Measurements from ENCODE around the gene IDUA.

DNA sequence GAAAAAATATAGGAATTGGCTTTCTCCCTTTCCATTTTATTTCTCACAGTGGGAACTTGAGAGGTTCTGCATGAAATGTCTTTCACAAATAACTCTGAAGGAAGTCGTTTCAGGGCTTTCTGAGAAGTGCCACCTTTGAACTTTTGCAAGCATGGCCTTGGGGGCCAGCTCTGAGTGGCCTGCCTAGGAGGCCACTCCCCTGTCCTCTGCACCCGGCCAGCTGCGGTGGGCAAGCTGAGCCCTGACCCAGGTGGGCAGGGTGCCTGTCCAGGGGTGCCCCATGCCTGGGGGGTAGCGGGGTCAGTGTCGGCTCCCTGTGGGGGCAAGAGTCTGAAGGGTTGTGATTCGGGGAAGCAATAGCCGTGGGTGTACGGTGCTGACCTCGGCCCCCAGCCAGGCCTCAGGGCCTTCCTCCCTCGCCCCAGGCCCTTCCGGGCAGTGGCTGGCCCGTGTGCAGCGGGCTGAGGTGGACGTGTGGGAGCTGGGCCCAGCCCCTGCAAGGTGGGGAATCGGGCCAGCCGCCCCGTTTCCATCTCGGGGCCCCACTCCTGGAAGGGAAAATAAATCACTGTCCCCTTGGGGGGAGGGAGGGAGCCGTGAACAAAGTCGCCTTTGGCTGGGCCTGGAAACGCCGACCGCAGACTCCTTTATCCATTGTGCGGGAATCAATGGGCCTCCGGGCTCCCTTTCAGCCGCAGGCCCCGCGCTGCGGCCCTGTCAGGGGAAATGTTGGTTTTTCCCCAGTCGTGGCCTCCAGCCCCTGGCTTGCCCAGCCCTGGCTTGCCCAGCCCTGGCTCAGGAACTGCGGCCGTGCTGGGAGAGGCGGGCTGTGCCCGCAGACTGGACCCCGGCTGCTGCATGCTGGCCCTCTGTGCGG lies 27.7 kb downstream of the IDUA start:
- TF ChIP-seq, protein P1, sequence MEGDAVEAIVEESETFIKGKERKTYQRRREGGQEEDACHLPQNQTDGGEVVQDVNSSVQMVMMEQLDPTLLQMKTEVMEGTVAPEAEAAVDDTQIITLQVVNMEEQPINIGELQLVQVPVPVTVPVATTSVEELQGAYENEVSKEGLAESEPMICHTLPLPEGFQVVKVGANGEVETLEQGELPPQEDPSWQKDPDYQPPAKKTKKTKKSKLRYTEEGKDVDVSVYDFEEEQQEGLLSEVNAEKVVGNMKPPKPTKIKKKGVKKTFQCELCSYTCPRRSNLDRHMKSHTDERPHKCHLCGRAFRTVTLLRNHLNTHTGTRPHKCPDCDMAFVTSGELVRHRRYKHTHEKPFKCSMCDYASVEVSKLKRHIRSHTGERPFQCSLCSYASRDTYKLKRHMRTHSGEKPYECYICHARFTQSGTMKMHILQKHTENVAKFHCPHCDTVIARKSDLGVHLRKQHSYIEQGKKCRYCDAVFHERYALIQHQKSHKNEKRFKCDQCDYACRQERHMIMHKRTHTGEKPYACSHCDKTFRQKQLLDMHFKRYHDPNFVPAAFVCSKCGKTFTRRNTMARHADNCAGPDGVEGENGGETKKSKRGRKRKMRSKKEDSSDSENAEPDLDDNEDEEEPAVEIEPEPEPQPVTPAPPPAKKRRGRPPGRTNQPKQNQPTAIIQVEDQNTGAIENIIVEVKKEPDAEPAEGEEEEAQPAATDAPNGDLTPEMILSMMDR (IDR thresholded peaks at IDR 0.05) = no peak
- TF ChIP-seq POLR2AphosphoS5 (IDR thresholded peaks at IDR 0.05) (no peak), POLR2A (IDR thresholded peaks at IDR 0.05; ENCODE audit: low read depth) (no peak)
